Adrenal gland (tissue), 5 donors: Measurements from ENCODE around the gene ZDHHC24.

Source experiments
- POLR2A ChIP-seq, 2 donors: fragments of 450-650 bp; IDR thresholded peaks; one replicate each; pipeline ENCODE4 v1.6.1; 2017; ENCODE audit warnings: antibody characterized with exemption in 2 of 2, mild to moderate bottlenecking in 2 of 2, moderate library complexity in 1 of 2
- TF ChIP-seq, protein P1 (sequence below), 6 experiments: fragments of 450-650 bp in 4 of 6; fragments of 200-600 bp in 2 of 6; sonication (generic) in 1 of 6; IDR thresholded peaks; 1 replicate in 5 of 6; 2 replicates in 1 of 6; pipeline versions ENCODE4 v1.5.1 to v1.8.0; 2016 to 2021; ENCODE audit warnings: antibody characterized with exemption in 6 of 6, mild to moderate bottlenecking in 2 of 6, moderate library complexity in 1 of 6
- donor health status: DM: no; HTN: no; CAD: no.

- TF ChIP-seq, protein P1, sequence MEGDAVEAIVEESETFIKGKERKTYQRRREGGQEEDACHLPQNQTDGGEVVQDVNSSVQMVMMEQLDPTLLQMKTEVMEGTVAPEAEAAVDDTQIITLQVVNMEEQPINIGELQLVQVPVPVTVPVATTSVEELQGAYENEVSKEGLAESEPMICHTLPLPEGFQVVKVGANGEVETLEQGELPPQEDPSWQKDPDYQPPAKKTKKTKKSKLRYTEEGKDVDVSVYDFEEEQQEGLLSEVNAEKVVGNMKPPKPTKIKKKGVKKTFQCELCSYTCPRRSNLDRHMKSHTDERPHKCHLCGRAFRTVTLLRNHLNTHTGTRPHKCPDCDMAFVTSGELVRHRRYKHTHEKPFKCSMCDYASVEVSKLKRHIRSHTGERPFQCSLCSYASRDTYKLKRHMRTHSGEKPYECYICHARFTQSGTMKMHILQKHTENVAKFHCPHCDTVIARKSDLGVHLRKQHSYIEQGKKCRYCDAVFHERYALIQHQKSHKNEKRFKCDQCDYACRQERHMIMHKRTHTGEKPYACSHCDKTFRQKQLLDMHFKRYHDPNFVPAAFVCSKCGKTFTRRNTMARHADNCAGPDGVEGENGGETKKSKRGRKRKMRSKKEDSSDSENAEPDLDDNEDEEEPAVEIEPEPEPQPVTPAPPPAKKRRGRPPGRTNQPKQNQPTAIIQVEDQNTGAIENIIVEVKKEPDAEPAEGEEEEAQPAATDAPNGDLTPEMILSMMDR (IDR thresholded peaks at IDR 0.05): no peak
- TF ChIP-seq POLR2A (IDR thresholded peaks at IDR 0.05): no peak
These were observed 49.5 kb upstream of the ZDHHC24 start for GRCh38 chr11:66595245-66595904.
